Stimulated activated CD8-positive, alpha-beta memory T cell treated with anti-CD3 and anti-CD28 coated beads, Interleukin-15, amount 100 ng/mL, for 1 hour (primary cell): ENCODE results near the gene ALDH3B1.
"Not testable (repeated sequence)": the region's sequence is repeated elsewhere in the genome, so short reads cannot be mapped to it uniquely, and the experiment has no call there.

ENCODE experiments used
- DNase-seq: peaks from one replicate; pipeline ENCODE4 v3.0.0-alpha.2; 2020; ENCODE audit warnings: low read depth

Gene ALDH3B1

GRCh38 chr11:68010090-68011041 is at the start of gene ALDH3B1:
Gene ALDH3B1 (plus strand): TSS chr11:68010327. CDS start chr11:68015298, 4,971 bp downstream.
- DNase-seq, result no peak

- not testable (repeated sequence) for DNase-seq
These were observed 46.9 kb upstream of the ALDH3B1 start for GRCh38 chr11:67963217-67963616.

- DNase-seq, result not testable (repeated sequence)
These were observed 46.2 kb upstream of the ALDH3B1 start for GRCh38 chr11:67963879-67964278.

- not testable (repeated sequence) for DNase-seq
These were observed 45.4 kb upstream of the ALDH3B1 start for GRCh38 chr11:67964746-67965145.

GRCh38 chr11:67965830-67966348 is 44.2 kb upstream of the ALDH3B1 start:
- DNase-seq, result not testable (repeated sequence)

- DNase-seq, result not testable (repeated sequence)
These were observed 35.4 kb upstream of the ALDH3B1 start for GRCh38 chr11:67974746-67975145.

- DNase-seq, result not testable (repeated sequence)
These were observed 31.2 kb upstream of the ALDH3B1 start for GRCh38 chr11:67978766-67979418.

GRCh38 chr11:67981226-67981625 is 28.9 kb upstream of the ALDH3B1 start:
- DNase-seq, result not testable (repeated sequence)

GRCh38 chr11:67982255-67982857 is 27.8 kb upstream of the ALDH3B1 start:
- DNase-seq, result not testable (repeated sequence)

GRCh38 chr11:67983951-67984350 is 26.2 kb upstream of the ALDH3B1 start:
- no peak for DNase-seq

GRCh38 chr11:67985302-67985701 is 24.8 kb upstream of the ALDH3B1 start:
- DNase-seq, result not testable (repeated sequence)

- not testable (repeated sequence) for DNase-seq
These were observed 19.4 kb upstream of the ALDH3B1 start for GRCh38 chr11:67990546-67991346.

- not testable (repeated sequence) for DNase-seq
These were observed 18.6 kb upstream of the ALDH3B1 start for GRCh38 chr11:67991347-67992121.

- not testable (repeated sequence) for DNase-seq
These were observed 16.3 kb upstream of the ALDH3B1 start for GRCh38 chr11:67993821-67994220.

- not testable (repeated sequence) for DNase-seq
These were observed 15.7 kb upstream of the ALDH3B1 start for GRCh38 chr11:67994387-67994786.

GRCh38 chr11:67995129-67995528 is 15.0 kb upstream of the ALDH3B1 start:
- DNase-seq, result not testable (repeated sequence)

GRCh38 chr11:67995579-67995978 is 14.5 kb upstream of the ALDH3B1 start:
- DNase-seq, result not testable (repeated sequence)

GRCh38 chr11:67996051-67996450 is 14.1 kb upstream of the ALDH3B1 start:
- DNase-seq, result no peak

GRCh38 chr11:67996622-67997474 is 13.3 kb upstream of the ALDH3B1 start:
- no peak for DNase-seq
